H1 (cell line): ENCODE results near the gene TIMM29. TPM values are rescaled to one million over a fixed set of nuclear protein-coding genes. Genes with fewer than 3 reads are reported as not detected.
A peak's percentile ranks its signal among the peaks of the same experiment; 100 is the strongest.

Experiments used
- CTCF ChIA-PET: fragments of 300-600 bp; sonication (Branson Sonifier 250); formaldehyde crosslinking; loops from one replicate; lab custom pipeline; 2021; ENCODE audit not compliant: partially characterized antibody; lab: Charles Lee
- POLR2A ChIA-PET: fragments of 300-600 bp; sonication (Branson Sonifier 250); formaldehyde crosslinking; loops from one replicate; lab custom pipeline; 2021; ENCODE audit warnings: inconsistent platforms; ENCODE audit not compliant: partially characterized antibody; lab: Charles Lee
- DNase-seq, 2 experiments: peaks; one replicate each; pipeline versions ENCODE4 v3.0.0 to v3.0.0-alpha.2; 2010 to 2022; ENCODE audit warnings: low spot score in 2 of 2, low read depth in 1 of 2, mixed read lengths in 1 of 2
- FAIRE-seq: peaks from 2 replicates; lab custom pipeline; 2011; peaks lifted over from hg19 to GRCh38; lab: Jason Lieb, UNC
- H2AFZ ChIP-seq: 2 replicates; pipeline ENCODE4 v1.8.1; 2012; ENCODE audit warnings: low read length, inconsistent platforms
- H2AK5ac ChIP-seq: 2 replicates; pipeline ENCODE4 v1.6.1; 2013; ENCODE audit warnings: low read depth, low read length
- H2BK120ac ChIP-seq: replicated peaks from 2 replicates; pipeline ENCODE3; 2013; ENCODE audit warnings: low read depth, low read length, inconsistent platforms
- H2BK12ac ChIP-seq: 2 replicates; pipeline ENCODE4 v1.6.1; 2013; ENCODE audit warnings: low read depth, low read length
- H2BK15ac ChIP-seq: 2 replicates; pipeline ENCODE4 v1.6.1; 2013; ENCODE audit warnings: low read length
- H2BK20ac ChIP-seq: 2 replicates; pipeline ENCODE4 v1.6.1; 2013; ENCODE audit warnings: low read length
- H2BK5ac ChIP-seq: 2 replicates; pipeline ENCODE4 v1.6.1; 2013; ENCODE audit warnings: low read depth, low read length
- H3K14ac ChIP-seq: 2 replicates; pipeline ENCODE4 v1.6.1; 2013; ENCODE audit warnings: inconsistent platforms; ENCODE audit not compliant: insufficient read length
- H3K18ac ChIP-seq: 2 replicates; pipeline ENCODE4 v1.6.1; 2013; ENCODE audit warnings: low read length; ENCODE audit errors: extremely low read depth
- H3K23ac ChIP-seq: 2 replicates; pipeline ENCODE4 v1.6.1; 2013; ENCODE audit warnings: inconsistent platforms; ENCODE audit not compliant: insufficient read length
- H3K23me2 ChIP-seq: 2 replicates; pipeline ENCODE4 v1.6.1; 2013; ENCODE audit warnings: low read depth, low read length
- H3K27ac ChIP-seq: 2 replicates; pipeline ENCODE4 v1.6.1; 2011; ENCODE audit warnings: low read depth, low read length, inconsistent platforms
- H3K27me3 ChIP-seq, 4 experiments: replicated peaks in 1 of 4; 1 replicate in 1 of 4; 2 replicates in 3 of 4; pipeline versions ENCODE4 v1.6.1 to v1.8.1; 2011 to 2013; ENCODE audit warnings: low read length in 3 of 4, mild to moderate bottlenecking in 3 of 4, inconsistent platforms in 2 of 4, mixed read lengths in 2 of 4, moderate library complexity in 1 of 4; ENCODE audit not compliant: control insufficient read depth in 3 of 4, insufficient read depth in 3 of 4; ENCODE audit errors: extremely low read depth in 1 of 4
- H3K36me3 ChIP-seq, 4 experiments: 2 replicates each; pipeline versions ENCODE4 v1.6.1 to v1.8.1; 2011 to 2013; ENCODE audit warnings: mild to moderate bottlenecking in 4 of 4, low read length in 3 of 4, moderate library complexity in 2 of 4, control low read depth in 1 of 4, inconsistent platforms in 1 of 4; ENCODE audit not compliant: insufficient read depth in 4 of 4, control insufficient read depth in 2 of 4
- H3K4ac ChIP-seq: replicated peaks from 2 replicates; pipeline ENCODE3; 2013; ENCODE audit warnings: low read length, low read depth, mixed read lengths, inconsistent platforms; ENCODE audit not compliant: insufficient read length
- H3K4me1 ChIP-seq, 4 experiments: replicated peaks in 1 of 4; 1 replicate in 1 of 4; 2 replicates in 3 of 4; pipeline versions ENCODE4 v1.6.1 to v1.8.1; 2011 to 2013; ENCODE audit warnings: low read length in 3 of 4, inconsistent platforms in 2 of 4, mixed read lengths in 1 of 4; ENCODE audit not compliant: insufficient read depth in 4 of 4, control insufficient read depth in 3 of 4
- H3K4me2 ChIP-seq, 2 experiments: 2 replicates each; pipeline versions ENCODE4 v1.6.1 to v1.8.1; 2011 to 2013; ENCODE audit warnings: low read depth in 2 of 2, low read length in 2 of 2, control low read depth in 1 of 2, inconsistent platforms in 1 of 2, mild to moderate bottlenecking in 1 of 2; ENCODE audit not compliant: insufficient read depth in 1 of 2
- H3K4me3 ChIP-seq, 4 experiments: fragments of 200-600, 300-600 bp in 1 of 4; sonication (generic), shearing (Covaris generic), sonication (Bioruptor Twin) in 1 of 4; 2 replicates each; pipeline versions ENCODE4 v1.5.1 to v1.8.1; 2011 to 2016; ENCODE audit warnings: low read length in 4 of 4, low read depth in 3 of 4, control low read depth in 2 of 4, inconsistent platforms in 2 of 4, mild to moderate bottlenecking in 2 of 4, mixed read lengths in 1 of 4, moderate library complexity in 1 of 4; ENCODE audit not compliant: insufficient read depth in 2 of 4; ENCODE audit errors: extremely low read depth in 1 of 4
- H3K56ac ChIP-seq: replicated peaks from 2 replicates; pipeline ENCODE3; 2013; ENCODE audit warnings: low read depth, mild to moderate bottlenecking, mixed read lengths, low read length, inconsistent platforms; ENCODE audit not compliant: insufficient read length
- H3K79me1 ChIP-seq: 2 replicates; pipeline ENCODE4 v1.6.1; 2013; ENCODE audit warnings: low read depth, low read length, control low read depth
- H3K79me2 ChIP-seq, 2 experiments: 2 replicates each; pipeline versions ENCODE4 v1.6.1 to v1.8.1; 2012 to 2013; ENCODE audit warnings: low read length in 2 of 2, mild to moderate bottlenecking in 2 of 2, inconsistent platforms in 1 of 2; ENCODE audit not compliant: insufficient read depth in 2 of 2, control insufficient read depth in 1 of 2
- H3K9ac ChIP-seq, 4 experiments: replicated peaks in 1 of 4; 1 replicate in 1 of 4; 2 replicates in 3 of 4; pipeline versions ENCODE4 v1.6.1 to v1.8.1; 2011 to 2013; ENCODE audit warnings: low read depth in 3 of 4, low read length in 3 of 4, control low read depth in 2 of 4, mild to moderate bottlenecking in 2 of 4, moderate library complexity in 2 of 4, inconsistent platforms in 1 of 4; ENCODE audit errors: extremely low read depth in 1 of 4
- H3K9me3 ChIP-seq, 2 experiments: 2 replicates each; pipeline versions ENCODE4 v1.6.1 to v1.8.1; 2012 to 2013; ENCODE audit warnings: mild to moderate bottlenecking in 2 of 2, moderate library complexity in 2 of 2, control low read depth in 1 of 2, inconsistent platforms in 1 of 2, low read depth in 1 of 2, low read length in 1 of 2, mixed read lengths in 1 of 2; ENCODE audit not compliant: insufficient read depth in 2 of 2
- H4K20me1 ChIP-seq, 2 experiments: replicated peaks in 1 of 2; 2 replicates each; pipeline versions ENCODE3 to v1.8.1; 2011 to 2013; ENCODE audit warnings: inconsistent platforms in 2 of 2, low read length in 2 of 2, mild to moderate bottlenecking in 1 of 2; ENCODE audit not compliant: insufficient read depth in 2 of 2, control insufficient read depth in 1 of 2
- H4K5ac ChIP-seq: 2 replicates; pipeline ENCODE4 v1.6.1; 2013; ENCODE audit warnings: low read length, low read depth, mixed read lengths, inconsistent platforms; ENCODE audit not compliant: insufficient read length
- H4K8ac ChIP-seq: 2 replicates; pipeline ENCODE4 v1.8.0; 2013; ENCODE audit warnings: mild to moderate bottlenecking, moderate library complexity, low read length, inconsistent platforms; ENCODE audit not compliant: insufficient read depth; ENCODE audit errors: extremely low read depth
- H4K91ac ChIP-seq: replicated peaks from 2 replicates; pipeline ENCODE3; 2013; ENCODE audit warnings: low read length, mixed read lengths, inconsistent platforms; ENCODE audit not compliant: insufficient read length
- GABPA ChIP-seq: IDR thresholded peaks from 2 replicates; pipeline ENCODE4 v1.6.1; 2011; ENCODE audit warnings: mild to moderate bottlenecking, low read length, moderate library complexity, borderline replicate concordance; ENCODE audit not compliant: insufficient read depth
- HDAC2 ChIP-seq, 2 experiments: fragments of 300-600 bp in 1 of 2; sonication (generic) in 1 of 2; IDR thresholded peaks; 2 replicates each; pipeline ENCODE4 v1.6.1; 2011 to 2012; ENCODE audit warnings: low read depth in 2 of 2, low read length in 2 of 2, mild to moderate bottlenecking in 2 of 2, moderate library complexity in 2 of 2, borderline replicate concordance in 1 of 2, inconsistent platforms in 1 of 2
- HDAC6 ChIP-seq: IDR thresholded peaks from one replicate; pipeline ENCODE4 v1.7.1; 2012; ENCODE audit warnings: low read depth, mild to moderate bottlenecking, inconsistent platforms, low read length, moderate library complexity
- PHF8 ChIP-seq: fragments of 200-600 bp; sonication (generic); conservative IDR thresholded peaks from 2 replicates; pipeline ENCODE4 v1.7.1; 2012; ENCODE audit warnings: low read depth, mild to moderate bottlenecking, inconsistent platforms, low read length, moderate library complexity
- RXRA ChIP-seq: IDR thresholded peaks from 2 replicates; pipeline ENCODE4 v1.6.1; 2011; ENCODE audit warnings: low read depth, mild to moderate bottlenecking, low read length, moderate library complexity; ENCODE audit not compliant: insufficient read depth
- SIN3A ChIP-seq, 2 experiments: IDR thresholded peaks in 1 of 2; conservative IDR thresholded peaks in 1 of 2; 2 replicates each; pipeline ENCODE4 v1.6.1; 2011 to 2012; ENCODE audit warnings: low read length in 2 of 2, improper control_type of control experiment in 1 of 2, low read depth in 1 of 2, mild to moderate bottlenecking in 1 of 2
- SP4 ChIP-seq: IDR thresholded peaks from 2 replicates; pipeline ENCODE4 v1.6.1; 2012; ENCODE audit warnings: low read length, inconsistent platforms
- SRF ChIP-seq: IDR thresholded peaks from 2 replicates; pipeline ENCODE4 v1.6.1; 2011; ENCODE audit warnings: mild to moderate bottlenecking, low read depth, low read length, moderate library complexity
- TAF7 ChIP-seq: optimal IDR thresholded peaks from 2 replicates; pipeline ENCODE3; 2011; ENCODE audit warnings: low read depth, mild to moderate bottlenecking, inconsistent platforms, low read length, moderate library complexity, borderline replicate concordance
- USF2 ChIP-seq: IDR thresholded peaks from 2 replicates; pipeline ENCODE4 v1.6.1; 2011; ENCODE audit warnings: low read length, improper control_type of control experiment
- ZNF274 ChIP-seq: IDR thresholded peaks from 2 replicates; pipeline ENCODE4 v1.7.0; 2012; ENCODE audit warnings: low read length, borderline replicate concordance; ENCODE audit errors: extremely low read depth
- WGBS, 2 experiments: shearing (Covaris generic) in 1 of 2; methylation state at CpG; one replicate each; pipeline versions ENCODE4 v1.1.6 to v1.1.7; 2013 to 2015; ENCODE audit warnings: low lambda C conversion rate in 2 of 2, mixed read lengths in 2 of 2, inconsistent platforms in 1 of 2, low coverage in 1 of 2, missing lambda C conversion rate in 1 of 2; ENCODE audit not compliant: insufficient replicate concordance in 2 of 2, insufficient coverage in 1 of 2, insufficient read length in 1 of 2; ENCODE audit errors: extremely low coverage in 1 of 2, missing lambda C conversion rate in 1 of 2; 5-methylcytosine and 5-hydroxymethylcytosine counted together
- polyA plus RNA-seq, 7 experiments: library from polyadenylated mRNA; depleted of rRNA in 3 of 7; stranded (reverse) in 5 of 7; unstranded in 2 of 7; fragments of >200 nt in 5 of 7; fragments of 200-250 nt in 2 of 7; gene quantifications; 1 replicate in 5 of 7; 2 replicates in 1 of 7; 4 replicates in 1 of 7; pipeline versions ENCODE4 v1.2.1 to v1.2.3, GENCODE V29; 2011 to 2013; ENCODE audit warnings: missing spikeins in 2 of 7, mixed read lengths in 2 of 7
- total RNA-seq: library from RNA; stranded (reverse); fragmentation: NEBNext Ultra II Directional; extraction: Animal tissue kit (Norgen Biotek cat#: 25700); gene quantifications from 2 replicates; pipeline ENCODE4 v1.2.1, GENCODE V29; 2021

The TIMM29 gene
- total and polyA plus RNA-seq, 2 of the 8 experiments (the other 6 are each of a cell fraction or from before 2014, with no cell fraction given), result 15.9 to 24.0 TPM

GRCh38 chr19:10895920-10896319, 32.7 kb upstream of the TIMM29 start:
- CTCF ChIA-PET, result interaction anchor here (0.6 to 5.4 kb wide), 11 partner anchors 9 to 1023 kb away, joined by 3 to 29 read pairs (median 5); no protein-coding TSS in a partner anchor
- H3K23ac ChIP-seq, result no peak overlapping the region
- H2BK120ac ChIP-seq, result no peak overlapping the region
- no peak overlapping the region for H3K4me3 ChIP-seq
- peaks cover 14 to 30% (median 25%) of the 10 kb centered on the region in 4 experiments for H3K4me1 ChIP-seq
- H4K20me1 ChIP-seq, result peaks cover 10 to 27% of the 10 kb centered on the region in 2 experiments
- H4K91ac ChIP-seq, result no peak overlapping the region
- H2BK5ac ChIP-seq, result no peak overlapping the region
- H2BK20ac ChIP-seq, result no peak overlapping the region
- H2AK5ac ChIP-seq, result no peak overlapping the region
- 0 out of 2 replicates have a peak overlapping the region, but pooled peaks have one; percentile 3 for H3K27ac ChIP-seq
- no peaks in the 10 kb centered on the region for H3K23me2 ChIP-seq
- POLR2A ChIA-PET, result interaction anchor here (0.6 to 3.8 kb wide), 3 partner anchors 16 to 496 kb away, joined by 3 to 18 read pairs (median 3); no protein-coding TSS in a partner anchor
- H3K36me3 ChIP-seq, result no peaks in the 10 kb centered on the region
- H4K5ac ChIP-seq, result no peak overlapping the region
- no peak overlapping the region for H2BK15ac ChIP-seq
- 92% methylated on average over 12 of the region's 12 CpGs; no CpG with 5 or more reads in 1 of the 2 experiments for WGBS, 2 experiments
- H3K27me3 ChIP-seq, result no peaks in the 10 kb centered on the region
- H2BK12ac ChIP-seq, result 0 out of 2 replicates have a peak overlapping the region, but pooled peaks have one; percentile 17
- peaks cover 32% of the 10 kb centered on the region for H3K79me1 ChIP-seq
- peak overlapping the region; percentile 33 for H3K4ac ChIP-seq
- no peak overlapping the region for H2AFZ ChIP-seq
- no peak for DNase-seq
- H3K79me2 ChIP-seq, result peaks cover 0 to 81% of the 10 kb centered on the region in 2 experiments; a peak in 2 of 4 replicates
- no peak overlapping the region for H3K4me2 ChIP-seq
- H3K56ac ChIP-seq, result no peak overlapping the region
- H3K9ac ChIP-seq, result no peak overlapping the region; a peak in 1 of 7 replicates
- FAIRE-seq, result no peak
- 0 out of 2 replicates have a peak overlapping the region, but pooled peaks have one; percentile 28 for H3K18ac ChIP-seq
- H3K9me3 ChIP-seq, result no peaks in the 10 kb centered on the region
- H4K8ac ChIP-seq, result no peak overlapping the region
- no peak overlapping the region for H3K14ac ChIP-seq
- TF ChIP-seq TAF7 (no peak), USF2 (no peak), HDAC2 (IDR thresholded peaks at IDR 0.05; ENCODE audit: borderline replicate concordance in 1 of 2, low read depth in 2 of 2, low read length in 2 of 2) (no peak), GABPA (no peak), SP4 (no peak), ZNF274 (no peak), PHF8 (no peak), RXRA (no peak), SRF (no peak), HDAC6 (no peak), SIN3A (conservative IDR thresholded peaks at IDR 0.05 in 1 of 2, IDR thresholded peaks at IDR 0.05 in 1 of 2; ENCODE audit: low read depth in 1 of 2, low read length in 2 of 2) (no peak)
